NCI-H2107 treated with DMSO at 0.1 percent for 48 hours (cell line): ENCODE measurements around the gene ZFP36L2.

ENCODE experiments used
- DNase-seq: peaks from one replicate; lab custom pipeline; 2025; ENCODE audit not compliant: unreplicated experiment; lab: John Stamatoyannopoulos, UW

Gene ZFP36L2

DNA sequence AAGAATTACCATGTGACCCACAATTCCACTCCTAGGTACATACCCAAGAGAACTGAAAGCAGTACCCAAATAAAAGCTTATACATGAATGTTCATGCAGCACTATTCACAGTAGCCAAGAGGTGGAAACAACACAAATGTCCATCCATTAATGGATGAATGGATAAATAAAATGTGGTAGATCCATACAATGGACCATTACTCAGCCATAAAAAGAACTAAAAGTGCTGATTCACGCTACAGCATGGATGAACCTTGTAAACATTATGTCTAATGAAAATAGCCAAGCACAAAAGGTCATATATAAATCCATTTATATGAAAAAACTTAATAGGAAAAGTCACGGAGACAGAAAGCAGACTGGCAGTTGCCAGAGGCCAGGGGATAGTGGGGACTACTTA lies 23.6 kb upstream of the ZFP36L2 start:
- DNase-seq, result no peak

DNA sequence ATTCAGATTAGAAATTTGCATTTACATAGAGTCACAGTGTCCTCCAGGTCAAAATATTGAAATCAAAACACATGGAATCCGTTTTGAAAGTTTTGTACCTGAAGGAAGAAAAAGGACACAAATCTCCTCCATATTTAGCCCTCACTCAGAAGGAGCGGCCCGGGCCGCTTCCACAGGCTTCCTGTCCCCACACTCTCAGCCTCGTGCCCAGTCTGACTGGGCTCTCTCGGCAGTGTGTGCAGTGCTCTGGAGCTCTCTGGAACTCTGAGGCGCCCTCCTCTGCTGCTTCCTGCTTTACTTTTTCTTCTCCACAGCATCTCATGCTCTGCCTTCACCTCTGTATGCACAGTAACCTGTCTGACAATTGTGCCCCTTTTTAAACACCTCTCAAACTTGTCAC lies 22.2 kb upstream of the ZFP36L2 start:
- no peak for DNase-seq

DNA sequence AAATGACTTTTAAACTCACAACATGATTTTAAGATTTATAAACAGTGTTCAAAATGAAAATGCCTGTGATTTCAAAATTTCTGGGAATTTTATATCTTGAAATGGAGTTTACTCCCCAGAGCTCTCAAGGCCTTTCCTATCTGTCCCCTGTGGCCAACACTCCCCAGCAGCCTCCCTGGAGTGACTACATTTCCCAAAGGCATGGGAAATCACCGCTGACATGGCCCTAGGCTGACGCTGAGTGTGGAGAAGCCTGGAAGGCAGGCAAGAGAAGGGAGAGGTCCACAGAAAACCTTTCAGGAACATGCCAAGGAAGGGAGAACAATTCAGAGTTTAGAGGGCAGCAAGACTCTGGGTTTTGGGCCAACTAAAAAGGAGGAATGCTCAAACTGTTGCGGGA lies 20.2 kb upstream of the ZFP36L2 start:
- no peak for DNase-seq

DNA sequence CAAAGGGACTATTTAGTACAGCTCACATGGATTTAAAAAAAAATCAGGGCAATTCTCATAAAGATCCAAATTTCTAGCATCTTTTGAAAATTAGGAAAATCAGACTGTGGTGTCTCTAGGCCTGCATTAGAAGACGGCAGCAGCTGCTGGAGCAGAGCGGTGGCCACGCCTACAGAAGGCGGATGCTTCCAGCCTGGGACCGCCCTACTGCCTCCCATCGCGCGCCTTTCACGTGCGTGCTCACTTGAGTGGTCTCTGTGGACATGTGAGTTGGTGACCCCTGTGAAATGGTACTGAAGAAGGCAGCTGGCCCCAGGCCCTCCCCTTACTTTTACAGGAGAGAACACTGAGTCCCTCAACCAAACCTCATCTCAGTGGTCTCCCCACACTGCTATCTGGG lies 15.2 kb upstream of the ZFP36L2 start:
- no peak for DNase-seq

DNA sequence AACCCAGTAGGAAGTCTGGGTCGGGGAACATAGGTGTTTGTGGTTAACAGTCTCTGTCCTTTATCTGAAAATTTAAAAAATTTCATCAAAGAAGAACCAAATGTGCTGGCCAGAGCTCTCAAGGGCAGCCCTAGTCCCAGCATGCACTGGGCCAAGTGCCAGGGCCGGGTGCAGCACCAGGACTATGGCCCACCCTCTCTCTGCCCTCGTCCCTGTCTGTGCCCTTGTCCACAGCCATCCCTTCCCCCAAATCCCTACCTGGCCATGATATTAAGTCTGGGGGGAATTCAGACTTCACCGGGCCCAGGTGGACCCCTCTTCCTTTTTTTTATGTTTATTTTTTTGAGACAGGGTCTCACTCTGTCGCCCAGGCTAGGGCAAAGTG lies 14.4 kb upstream of the ZFP36L2 start:
- no peak for DNase-seq

DNA sequence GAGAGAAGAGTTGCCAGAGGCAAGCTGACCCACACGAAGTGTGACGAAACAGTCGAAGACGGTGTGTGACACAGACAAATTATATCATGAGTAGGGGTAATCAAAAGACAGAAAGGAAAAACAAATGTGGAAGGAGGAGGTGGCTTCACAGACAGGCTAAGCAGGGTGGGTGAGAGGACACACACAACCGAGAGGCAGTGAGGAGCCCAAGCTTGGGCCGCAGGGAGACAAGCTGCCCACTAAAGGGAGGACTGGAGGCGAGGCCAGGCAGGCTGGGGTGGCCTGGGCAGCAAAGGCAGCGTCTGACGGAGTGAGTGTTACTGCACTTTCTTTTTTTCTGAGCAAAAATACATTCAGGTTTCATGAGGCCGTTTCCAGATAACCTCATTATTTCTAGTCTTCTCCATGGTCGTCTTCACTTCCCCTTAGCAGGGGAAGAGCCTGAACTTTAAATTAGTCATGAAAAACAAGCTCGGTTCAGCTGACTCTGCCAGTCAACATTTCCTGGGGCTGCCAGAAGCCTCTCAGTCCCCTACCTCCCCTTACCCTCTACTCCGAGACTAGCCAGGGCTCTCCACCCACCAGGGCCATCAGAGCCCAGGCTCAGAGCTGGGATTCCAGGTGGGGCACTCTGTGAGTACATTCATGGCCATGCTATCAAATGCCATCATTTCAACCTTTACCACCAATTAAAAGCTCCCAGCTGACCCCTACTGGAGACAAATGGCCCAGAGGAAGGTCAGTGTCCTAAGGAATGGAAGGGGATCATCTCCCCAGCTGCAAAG lies 13.8 kb upstream of the ZFP36L2 start:
- no peak for DNase-seq

DNA sequence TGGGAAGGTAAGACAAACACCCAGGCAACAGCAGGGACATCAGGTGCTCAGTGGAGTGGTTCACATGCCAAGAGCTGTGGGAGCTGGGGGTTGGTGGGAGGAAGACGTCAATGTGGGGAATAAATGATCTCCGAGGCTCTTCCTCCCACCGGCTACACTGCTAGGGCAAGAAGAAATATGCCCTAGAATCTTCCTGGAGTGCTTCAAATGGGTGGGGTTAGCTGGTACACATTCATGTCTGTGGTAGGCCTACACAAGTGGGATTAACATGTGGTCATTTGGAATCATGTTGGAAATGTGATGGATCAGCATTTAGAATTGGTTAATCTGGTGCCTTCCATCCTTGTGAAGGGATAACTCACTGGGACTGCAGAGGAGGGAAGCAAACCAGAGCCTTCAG lies 12.4 kb upstream of the ZFP36L2 start:
- no peak for DNase-seq

DNA sequence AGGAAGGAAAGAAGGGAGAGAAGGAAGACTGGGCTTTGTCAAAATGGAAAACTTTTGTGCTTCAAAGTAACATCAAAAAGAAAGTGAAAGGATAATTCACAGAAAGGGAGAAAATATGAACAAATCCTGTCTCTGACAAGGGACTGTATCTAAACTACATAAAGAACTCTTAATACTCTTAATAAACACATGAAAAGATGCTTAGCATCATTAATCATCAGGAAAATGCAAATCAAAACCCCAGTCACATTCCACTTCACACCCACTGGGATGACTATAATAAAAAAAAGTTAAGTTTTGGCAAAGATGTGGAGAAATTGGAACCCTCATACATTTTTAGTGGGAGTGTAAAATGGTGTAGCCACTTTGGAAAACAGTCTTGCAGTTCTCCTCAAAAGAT lies 11.8 kb upstream of the ZFP36L2 start:
- DNase-seq, result no peak

DNA sequence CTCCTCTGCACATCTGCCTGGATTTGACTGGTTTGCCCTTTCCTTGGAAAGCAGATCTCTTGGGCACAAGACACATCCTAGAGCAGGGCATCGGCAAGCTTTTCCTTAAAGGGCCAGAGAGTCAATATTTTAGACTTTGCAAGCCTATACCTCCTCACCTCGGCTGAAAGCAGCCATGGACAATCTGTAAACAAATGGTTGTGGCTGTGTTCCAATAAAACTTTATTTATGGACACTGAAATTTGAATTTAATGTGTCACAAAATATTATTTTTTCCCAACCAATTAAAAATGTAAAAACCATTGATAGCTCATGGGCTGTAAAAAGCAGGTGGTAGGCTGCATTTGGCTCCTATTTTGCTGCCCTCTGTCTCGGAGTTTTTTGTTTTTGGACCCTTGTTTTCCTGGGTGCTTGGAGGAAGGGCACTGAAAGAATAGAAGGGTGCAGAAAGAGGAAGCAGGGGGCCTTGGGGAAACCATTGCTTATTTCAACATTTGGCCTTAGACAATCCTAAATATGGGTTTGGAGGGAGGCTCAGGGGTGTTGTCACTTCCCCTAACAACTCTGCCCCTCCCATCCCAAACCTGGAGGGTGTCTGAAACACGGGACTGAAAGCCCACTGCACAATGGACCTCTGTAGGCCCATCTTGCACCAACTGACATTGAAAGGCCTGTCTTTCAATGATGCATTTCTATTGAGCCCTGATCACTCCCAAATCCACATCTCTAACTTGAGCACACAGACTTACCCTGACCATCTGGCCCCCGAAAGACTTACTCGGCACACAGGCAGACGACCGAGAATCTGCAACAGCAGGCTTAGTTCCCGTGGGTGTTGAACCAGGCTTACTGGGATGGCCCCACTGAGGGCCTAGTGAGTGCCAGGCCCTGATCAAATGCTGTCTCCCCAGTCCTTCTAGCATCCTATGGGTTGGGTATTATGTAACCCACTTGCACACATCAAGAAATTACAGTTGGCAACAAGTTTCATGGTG lies 7.1 kb upstream of the ZFP36L2 start:
- no peak for DNase-seq

DNA sequence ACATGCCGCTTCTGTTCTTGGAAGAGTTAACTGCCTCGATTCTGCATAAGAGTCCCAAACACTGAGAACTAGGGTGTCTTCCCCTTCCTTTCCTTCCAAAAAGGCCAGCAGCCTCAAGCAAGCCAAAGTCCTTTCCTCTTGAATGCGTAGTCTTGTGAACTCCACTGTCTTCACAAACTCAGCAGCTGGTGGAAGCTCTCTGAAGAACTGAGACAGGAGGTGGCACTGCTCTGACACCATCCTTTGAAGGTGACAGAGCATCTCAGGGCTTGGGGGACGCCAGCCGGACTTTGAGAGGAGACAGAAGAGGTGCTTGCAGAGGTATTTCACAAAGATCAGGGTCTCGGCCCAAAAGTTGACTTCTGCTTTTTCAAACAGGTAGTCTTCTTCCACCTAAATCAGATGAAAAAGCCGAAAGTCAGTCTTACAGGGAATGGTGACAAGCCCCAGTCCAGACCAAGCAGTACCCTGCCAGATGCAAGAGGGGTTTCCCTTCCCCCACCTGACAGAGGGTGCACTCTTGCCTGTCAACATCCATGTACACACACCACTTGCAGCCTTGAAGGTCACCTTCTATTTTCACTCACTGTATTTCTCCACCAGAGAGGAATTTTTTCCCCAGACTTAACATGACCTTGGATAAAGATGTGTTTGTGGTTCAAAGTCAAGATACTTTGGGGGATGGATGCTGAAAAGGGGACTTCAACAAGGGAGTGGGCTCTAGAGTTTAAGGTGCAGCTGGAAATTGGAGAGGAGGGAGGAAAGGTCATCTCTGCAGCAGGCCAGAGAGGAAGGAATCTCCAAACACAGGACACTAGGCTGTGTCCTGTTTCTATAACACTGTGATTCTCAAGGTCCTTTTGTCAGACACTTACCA lies 4.8 kb upstream of the ZFP36L2 start:
- no peak for DNase-seq

DNA sequence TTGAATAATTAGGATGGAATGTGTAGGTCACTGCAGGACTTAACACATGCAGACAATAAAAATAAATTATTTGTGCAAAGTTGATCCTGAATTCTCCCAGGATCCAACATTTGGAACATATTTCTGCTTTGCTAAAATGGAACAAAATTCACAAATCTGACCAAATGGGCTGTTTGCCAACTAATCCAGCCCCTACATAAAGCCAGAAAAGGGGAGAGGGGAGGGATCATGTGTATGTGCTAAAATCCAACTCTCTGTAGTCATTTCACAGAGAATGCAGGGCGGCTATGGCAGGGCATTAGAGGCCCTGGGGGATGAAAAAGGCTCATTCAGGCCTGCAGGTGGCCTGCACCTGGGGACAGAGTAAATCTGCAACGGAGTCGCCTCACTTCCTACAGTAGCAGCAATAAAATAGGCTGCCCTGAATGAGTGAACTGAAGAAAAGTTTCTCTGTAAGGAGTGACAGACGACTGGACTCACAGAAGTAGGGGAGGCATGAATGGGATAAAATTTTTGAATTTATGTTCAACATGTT lies 4.0 kb upstream of the ZFP36L2 start:
- no peak for DNase-seq

DNA sequence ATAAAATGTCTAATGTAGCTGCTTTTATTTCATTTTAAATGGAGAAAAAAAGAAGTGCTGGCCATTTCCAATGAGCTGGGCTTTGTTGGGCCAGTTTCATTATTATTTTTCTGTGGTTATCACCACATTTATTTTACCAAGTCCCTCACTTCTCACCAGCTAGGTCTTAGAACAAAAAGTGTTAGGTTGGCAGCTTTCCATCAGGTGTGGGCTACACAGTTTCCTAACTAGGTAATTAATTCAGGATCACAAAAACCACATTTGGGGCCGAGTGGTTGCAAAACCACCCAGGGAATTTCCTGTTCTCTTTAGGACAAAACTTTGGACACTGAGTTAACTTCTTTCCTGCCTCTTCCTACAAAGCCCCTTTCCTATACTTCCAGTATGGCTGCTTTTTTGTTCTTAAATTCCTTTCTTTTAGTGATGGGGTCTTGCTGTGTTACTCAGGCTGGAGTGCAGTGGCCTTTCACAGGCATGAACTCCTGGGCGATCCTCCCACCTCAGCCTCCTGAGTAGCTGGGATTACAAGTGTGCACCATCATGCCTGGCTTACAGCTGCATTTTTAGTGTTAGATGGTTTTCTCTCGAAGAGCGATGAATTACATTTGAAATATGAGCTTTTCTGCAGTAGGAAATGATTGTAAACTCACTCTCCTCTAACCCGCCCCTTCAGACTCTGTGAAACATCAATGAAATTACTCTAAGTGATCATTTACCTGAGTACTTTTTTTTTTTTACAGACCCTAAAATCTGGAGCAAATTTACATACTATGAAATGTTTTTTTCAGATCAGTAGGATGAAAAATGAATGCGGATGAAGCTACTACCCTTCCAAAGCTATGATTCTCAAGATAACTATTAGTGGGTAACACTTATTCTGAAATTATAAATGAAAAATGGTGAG lies 2.6 kb upstream of the ZFP36L2 start:
- no peak for DNase-seq

DNA sequence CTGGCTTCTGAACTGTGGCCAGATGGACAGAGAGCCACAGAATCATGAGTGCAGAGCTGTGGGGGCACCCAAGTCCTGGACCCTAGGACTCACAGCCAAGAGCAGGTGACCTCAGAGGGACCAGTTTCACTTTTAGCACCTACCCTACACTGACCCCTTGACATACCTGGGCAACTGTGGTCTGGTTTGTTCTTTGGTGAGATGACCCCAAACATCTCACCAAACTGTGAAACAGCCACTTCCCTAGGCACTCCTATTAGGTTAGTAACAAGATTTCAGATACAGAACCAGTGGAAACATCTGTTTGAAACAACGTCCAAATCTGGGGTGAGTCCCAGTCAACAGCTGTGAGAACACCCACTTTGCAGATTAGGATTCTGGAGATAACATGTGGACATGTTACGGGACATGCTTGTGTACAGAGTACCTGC lies 1.9 kb upstream of the ZFP36L2 start:
- no peak for DNase-seq

DNA sequence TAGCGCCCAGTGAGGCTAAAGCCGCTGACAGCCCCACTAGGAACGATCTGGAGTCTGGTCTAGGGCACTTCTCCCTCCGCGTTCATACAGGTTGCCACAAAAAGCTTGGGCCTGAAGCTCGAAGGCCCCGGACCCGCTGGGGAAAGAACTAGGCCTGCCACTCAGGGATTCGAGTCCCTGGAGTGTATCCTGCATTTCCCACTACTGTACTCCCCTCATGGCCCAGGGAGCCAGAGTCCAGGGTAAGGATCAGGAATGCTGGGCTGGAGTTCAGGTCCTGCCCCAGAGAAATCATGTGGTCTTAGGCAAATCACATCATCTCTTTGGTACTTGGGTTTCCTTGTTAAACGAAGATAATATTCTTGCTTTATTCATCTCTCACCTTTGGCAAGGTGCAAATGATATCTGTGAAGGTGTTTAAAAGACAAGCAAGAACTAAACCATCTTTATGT lies 1.4 kb upstream of the ZFP36L2 start:
- no peak for DNase-seq

DNA sequence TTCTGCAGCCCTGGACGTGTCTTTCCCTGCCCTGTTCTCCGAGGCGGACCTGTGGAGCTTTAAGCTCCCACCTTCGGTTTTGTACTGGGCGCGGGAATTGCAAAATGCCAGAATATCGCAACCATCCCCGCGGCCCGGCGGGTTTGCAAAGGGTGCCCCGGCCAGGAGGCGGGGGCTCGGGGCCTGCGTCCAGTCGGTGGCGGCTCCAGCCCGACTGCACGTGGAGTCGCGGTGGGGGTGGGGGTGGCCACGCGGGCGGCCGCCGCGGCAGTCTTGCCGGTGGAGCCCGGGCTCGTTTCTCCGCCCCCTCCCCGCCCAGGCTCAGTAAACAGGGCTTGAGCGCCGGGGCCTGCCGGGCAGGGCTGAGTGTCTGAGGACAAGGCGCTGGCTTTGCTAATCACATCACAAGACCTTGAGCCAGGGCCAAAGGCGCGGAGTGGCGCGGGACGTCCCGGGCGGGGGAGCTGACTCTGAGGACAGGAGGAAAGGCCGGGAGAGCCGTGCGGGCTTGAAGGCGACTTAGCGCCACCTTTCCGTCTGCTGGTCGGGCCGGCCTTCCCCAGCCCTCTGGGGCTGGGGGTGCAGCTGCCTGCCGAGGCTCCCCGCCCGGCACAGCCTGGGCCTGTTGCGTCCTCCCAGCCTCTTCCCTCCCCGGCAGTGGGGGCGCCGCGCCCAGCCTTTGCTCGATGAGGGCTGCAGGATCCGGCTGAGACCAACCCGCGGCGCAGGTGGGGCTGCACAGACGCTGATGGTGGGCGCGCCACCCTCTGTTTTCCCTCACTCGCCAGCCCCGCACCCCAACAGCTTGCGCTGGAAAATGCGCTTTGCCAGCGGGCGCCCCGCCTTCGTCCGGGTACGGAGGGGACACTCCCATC lies 786 bp upstream of the ZFP36L2 start:
- DNase-seq, result peak; percentile 52

DNA sequence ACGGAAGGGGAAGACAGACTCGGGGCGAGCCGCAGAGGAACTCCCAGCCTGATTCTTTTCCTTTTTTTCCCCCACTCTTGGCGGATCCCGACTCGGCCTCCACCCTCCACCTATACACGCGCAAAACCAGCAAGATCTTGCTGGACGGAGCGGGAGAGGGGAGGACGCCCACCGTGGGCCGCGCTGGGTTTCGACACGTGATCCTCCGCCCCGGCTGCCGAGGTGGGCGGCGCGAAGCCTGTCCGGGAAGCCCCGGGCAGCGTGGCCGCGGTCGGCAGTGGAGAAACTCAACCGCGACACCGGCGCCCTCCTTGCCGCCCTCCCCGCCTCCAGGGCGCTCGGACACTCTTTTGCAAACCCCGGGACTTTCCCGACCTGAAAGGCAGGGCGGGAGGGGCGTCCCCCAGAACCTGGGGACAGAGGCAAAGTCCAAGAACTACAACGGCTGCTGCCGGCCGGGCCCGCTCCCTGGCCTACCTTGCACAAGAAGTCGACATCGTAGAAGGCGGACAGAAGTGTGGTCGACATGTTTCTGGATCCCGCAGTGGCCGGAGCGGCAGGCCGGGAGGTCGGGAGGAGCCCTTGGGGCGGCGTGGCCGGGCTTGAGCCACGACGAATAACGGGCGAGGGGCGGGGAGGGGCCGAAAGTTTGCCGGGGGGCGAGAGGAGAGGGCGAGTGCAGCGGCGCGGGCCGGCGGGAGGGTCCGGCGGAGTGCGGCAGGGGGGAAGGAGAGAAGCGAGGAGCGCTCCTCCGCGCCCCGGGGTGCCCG lies 433 bp downstream of the ZFP36L2 start:
- DNase-seq, result no peak

DNA sequence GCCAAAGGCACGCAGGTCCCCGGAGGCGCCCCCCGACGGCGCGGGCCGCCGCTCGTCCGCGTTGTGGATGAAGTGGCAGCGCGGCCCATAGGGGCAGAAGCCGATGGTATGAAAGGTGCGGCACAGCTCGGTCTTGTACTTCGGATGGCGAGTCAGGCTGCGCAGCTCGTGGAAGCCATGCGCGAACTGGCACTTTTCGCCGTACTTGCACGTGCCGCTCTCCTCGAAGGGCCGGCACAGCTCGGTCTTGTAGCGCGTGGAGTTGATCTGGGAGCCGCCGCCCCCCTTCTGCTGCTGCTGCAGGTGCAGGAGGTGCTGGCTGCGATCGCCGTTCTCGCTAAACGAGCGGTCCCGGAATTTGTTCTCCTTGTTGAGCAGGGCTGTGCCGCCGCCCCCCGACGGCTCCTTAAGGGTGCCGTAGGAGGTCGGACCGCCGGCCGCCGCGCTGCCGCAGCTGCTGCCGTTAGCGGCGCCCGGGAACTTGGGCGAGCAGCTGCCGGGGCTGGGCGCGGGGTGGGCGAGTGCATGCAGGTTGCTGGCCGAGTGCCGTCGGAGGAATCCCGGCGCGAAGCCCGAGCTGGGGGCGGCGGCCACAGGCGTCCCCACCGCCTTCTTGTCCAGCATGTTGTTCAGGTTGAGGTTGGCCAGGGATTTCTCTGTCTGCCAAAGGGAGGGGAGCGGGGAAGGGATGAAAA lies 1.2 kb downstream of the ZFP36L2 start:
- no peak for DNase-seq
